Stomach (tissue), 4 donors: ENCODE measurements around the gene UBXN1.
"Not testable (repeated sequence)": the region's sequence is repeated elsewhere in the genome, so short reads cannot be mapped to it uniquely, and the experiment has no call there.

Experiments
- EP300 ChIP-seq: sonication (generic); formaldehyde crosslinking; IDR thresholded peaks from one replicate; pipeline ENCODE4 v1.6.1; 2017; ENCODE audit warnings: antibody characterized with exemption
- TF ChIP-seq, protein P1 (sequence below), 7 experiments: fragments of 450-650 bp in 4 of 7; fragments of 200-600 bp in 3 of 7; sonication (generic) in 3 of 7; IDR thresholded peaks; one replicate each; pipeline ENCODE4 v1.5.1; 2016 to 2019; ENCODE audit warnings: antibody characterized with exemption in 7 of 7, control low read depth in 2 of 7, mild to moderate bottlenecking in 1 of 7

DNA sequence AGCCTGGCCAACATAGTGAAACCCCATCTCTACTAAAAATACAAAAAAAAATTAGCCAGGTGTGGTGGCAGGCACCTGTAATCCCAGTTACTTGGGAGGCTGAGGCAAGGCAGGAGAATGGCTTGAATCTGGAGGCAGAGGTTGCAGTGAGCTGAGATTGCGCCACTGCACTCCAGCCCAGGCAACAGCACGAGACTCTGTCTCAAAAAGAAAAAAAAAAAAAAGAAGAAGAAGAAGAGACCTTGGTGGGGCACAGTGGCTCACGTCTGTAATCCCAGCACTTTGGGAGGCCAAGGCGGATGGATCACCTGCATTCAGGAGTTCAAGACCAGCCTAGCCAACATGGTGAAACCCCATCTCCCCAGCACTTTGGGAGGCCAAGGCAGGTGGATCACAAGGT, 25.0 kb upstream of the UBXN1 start:
- not testable (repeated sequence) for TF ChIP-seq EP300
- TF ChIP-seq, protein P1, sequence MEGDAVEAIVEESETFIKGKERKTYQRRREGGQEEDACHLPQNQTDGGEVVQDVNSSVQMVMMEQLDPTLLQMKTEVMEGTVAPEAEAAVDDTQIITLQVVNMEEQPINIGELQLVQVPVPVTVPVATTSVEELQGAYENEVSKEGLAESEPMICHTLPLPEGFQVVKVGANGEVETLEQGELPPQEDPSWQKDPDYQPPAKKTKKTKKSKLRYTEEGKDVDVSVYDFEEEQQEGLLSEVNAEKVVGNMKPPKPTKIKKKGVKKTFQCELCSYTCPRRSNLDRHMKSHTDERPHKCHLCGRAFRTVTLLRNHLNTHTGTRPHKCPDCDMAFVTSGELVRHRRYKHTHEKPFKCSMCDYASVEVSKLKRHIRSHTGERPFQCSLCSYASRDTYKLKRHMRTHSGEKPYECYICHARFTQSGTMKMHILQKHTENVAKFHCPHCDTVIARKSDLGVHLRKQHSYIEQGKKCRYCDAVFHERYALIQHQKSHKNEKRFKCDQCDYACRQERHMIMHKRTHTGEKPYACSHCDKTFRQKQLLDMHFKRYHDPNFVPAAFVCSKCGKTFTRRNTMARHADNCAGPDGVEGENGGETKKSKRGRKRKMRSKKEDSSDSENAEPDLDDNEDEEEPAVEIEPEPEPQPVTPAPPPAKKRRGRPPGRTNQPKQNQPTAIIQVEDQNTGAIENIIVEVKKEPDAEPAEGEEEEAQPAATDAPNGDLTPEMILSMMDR (IDR thresholded peaks at IDR 0.05) = not testable (repeated sequence)
